BLaER1 (cell line): ENCODE data around the gene TRPV2.
"Not testable (repeated sequence)": the region's sequence is repeated elsewhere in the genome, so short reads cannot be mapped to it uniquely, and the experiment has no call there.

Experiments
- H3K27ac ChIP-seq: shearing (Covaris generic); formaldehyde crosslinking; 2 replicates; pipeline ENCODE4 v1.8.1; 2022
- H3K27me3 ChIP-seq: shearing (Covaris generic); formaldehyde crosslinking; 2 replicates; pipeline ENCODE4 v1.8.1; 2022
- H3K36me3 ChIP-seq: shearing (Covaris generic); formaldehyde crosslinking; 2 replicates; pipeline ENCODE4 v1.8.1; 2022
- H3K4me1 ChIP-seq: shearing (Covaris generic); formaldehyde crosslinking; 2 replicates; pipeline ENCODE4 v1.8.1; 2022
- H3K4me2 ChIP-seq: shearing (Covaris generic); formaldehyde crosslinking; 2 replicates; pipeline ENCODE4 v1.8.1; 2022
- H3K4me3 ChIP-seq: shearing (Covaris generic); formaldehyde crosslinking; 2 replicates; pipeline ENCODE4 v1.8.1; 2022
- H3K9ac ChIP-seq: shearing (Covaris generic); formaldehyde crosslinking; 2 replicates; pipeline ENCODE4 v1.8.1; 2022
- H3K9me3 ChIP-seq: shearing (Covaris generic); formaldehyde crosslinking; 2 replicates; pipeline ENCODE4 v1.8.1; 2022
- H4K20me1 ChIP-seq: shearing (Covaris generic); formaldehyde crosslinking; 2 replicates; pipeline ENCODE4 v1.8.1; 2022
- Cebpa-rat ChIP-seq: shearing (Covaris generic); IDR thresholded peaks from 2 replicates; pipeline ENCODE4 v1.8.1; 2022

The TRPV2 gene

DNA sequence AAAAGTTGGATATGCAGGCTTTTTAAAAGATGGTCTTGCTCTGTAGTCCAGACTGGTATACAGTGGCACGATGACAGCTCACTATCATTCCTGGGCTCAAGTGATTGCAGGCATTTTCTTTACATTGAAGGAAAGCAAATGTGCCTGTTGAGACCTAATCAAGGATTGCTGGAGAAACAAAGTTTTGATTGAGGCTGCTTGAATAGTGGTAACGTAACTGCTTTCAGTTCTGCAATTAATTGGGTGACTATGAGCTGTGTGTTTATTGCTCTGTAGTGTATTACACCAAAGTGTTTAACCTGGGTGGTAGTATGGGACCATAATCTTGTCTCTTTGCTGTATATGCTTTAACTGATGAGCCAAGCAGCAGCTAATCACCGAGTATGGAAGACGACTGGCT, 32.2 kb upstream of the TRPV2 start:
- no peak overlapping the region for H3K27ac ChIP-seq
- H3K4me1 ChIP-seq, result peaks cover 50% of the 10 kb centered on the region
- no peak for TF ChIP-seq Cebpa-rat
- peak overlapping the region; percentile 88 for H3K4me2 ChIP-seq
- peaks cover 29% of the 10 kb centered on the region for H3K36me3 ChIP-seq
- H3K27me3 ChIP-seq, result no peaks in the 10 kb centered on the region
- H3K9ac ChIP-seq, result peak overlapping the region; percentile 24; the same call in 1 of the 2 replicates
- H3K9me3 ChIP-seq, result no peaks in the 10 kb centered on the region
- peak overlapping the region; percentile 84; the same call in 1 of the 2 replicates for H3K4me3 ChIP-seq
- H4K20me1 ChIP-seq, result peaks cover 40% of the 10 kb centered on the region

- H3K4me3 ChIP-seq, result no peak overlapping the region
Measured at GRCh38 chr17:16383772-16384287, 31.5 kb upstream of the TRPV2 start.

GRCh38 chr17:16384557-16384956, 30.8 kb upstream of the TRPV2 start:
- H3K4me2 ChIP-seq, result no peak overlapping the region

More at GRCh38 chr17:16383772-16384287, 31.5 kb upstream of the TRPV2 start:
- Histone ChIP-seq H3K9me3 (no peaks in the 10 kb centered on the region), H3K4me1 (peaks cover 50% of the 10 kb centered on the region), H3K36me3 (peaks cover 29% of the 10 kb centered on the region), H3K4me2 (peak overlapping the region; percentile 88), H4K20me1 (peaks cover 40% of the 10 kb centered on the region), H3K9ac (no peak overlapping the region), H3K27ac (no peak overlapping the region), H3K27me3 (no peaks in the 10 kb centered on the region)
- no peak for TF ChIP-seq Cebpa-rat

GRCh38 chr17:16386126-16386507, 29.3 kb upstream of the TRPV2 start:
- Histone ChIP-seq H4K20me1 (peaks cover 40% of the 10 kb centered on the region), H3K9ac (peak overlapping the region; percentile 67), H3K4me3 (peak overlapping the region; percentile 64)

More at GRCh38 chr17:16384557-16384956, 30.8 kb upstream of the TRPV2 start:
- H3K4me3 ChIP-seq, result no peak overlapping the region
- no peak overlapping the region for H3K27ac ChIP-seq
- no peaks in the 10 kb centered on the region for H3K27me3 ChIP-seq
- no peaks in the 10 kb centered on the region for H3K9me3 ChIP-seq
- H4K20me1 ChIP-seq, result peaks cover 40% of the 10 kb centered on the region
- H3K4me1 ChIP-seq, result peaks cover 48% of the 10 kb centered on the region
- no peak overlapping the region for H3K9ac ChIP-seq
- peaks cover 29% of the 10 kb centered on the region for H3K36me3 ChIP-seq
- no peak for TF ChIP-seq Cebpa-rat

GRCh38 chr17:16391451-16391850, 23.9 kb upstream of the TRPV2 start:
- no peaks in the 10 kb centered on the region; the same call in 1 of the 2 replicates for H3K36me3 ChIP-seq
- no peaks in the 10 kb centered on the region for H3K4me1 ChIP-seq
- no peak overlapping the region for H3K4me3 ChIP-seq
- TF ChIP-seq Cebpa-rat, result no peak
- H3K4me2 ChIP-seq, result no peak overlapping the region
- H3K9ac ChIP-seq, result no peak overlapping the region
- H3K27me3 ChIP-seq, result no peaks in the 10 kb centered on the region
- H3K27ac ChIP-seq, result no peak overlapping the region
- H3K9me3 ChIP-seq, result no peaks in the 10 kb centered on the region
- H4K20me1 ChIP-seq, result no peaks in the 10 kb centered on the region

More at GRCh38 chr17:16386126-16386507, 29.3 kb upstream of the TRPV2 start:
- H3K27me3 ChIP-seq, H3K9me3 ChIP-seq: not testable (repeated sequence)
- Histone ChIP-seq H3K4me1 (peaks cover 40% of the 10 kb centered on the region), H3K27ac (0 out of 2 replicates have a peak overlapping the region, but pooled peaks have one; percentile 43), H3K4me2 (peak overlapping the region; percentile 82), H3K36me3 (peaks cover 29% of the 10 kb centered on the region)

GRCh38 chr17:16392491-16392890, 22.9 kb upstream of the TRPV2 start:
- not testable (repeated sequence) for H3K27me3 ChIP-seq, H3K9me3 ChIP-seq, H4K20me1 ChIP-seq, H3K4me2 ChIP-seq, H3K9ac ChIP-seq, H3K36me3 ChIP-seq, H3K27ac ChIP-seq, H3K4me3 ChIP-seq, H3K4me1 ChIP-seq

DNA sequence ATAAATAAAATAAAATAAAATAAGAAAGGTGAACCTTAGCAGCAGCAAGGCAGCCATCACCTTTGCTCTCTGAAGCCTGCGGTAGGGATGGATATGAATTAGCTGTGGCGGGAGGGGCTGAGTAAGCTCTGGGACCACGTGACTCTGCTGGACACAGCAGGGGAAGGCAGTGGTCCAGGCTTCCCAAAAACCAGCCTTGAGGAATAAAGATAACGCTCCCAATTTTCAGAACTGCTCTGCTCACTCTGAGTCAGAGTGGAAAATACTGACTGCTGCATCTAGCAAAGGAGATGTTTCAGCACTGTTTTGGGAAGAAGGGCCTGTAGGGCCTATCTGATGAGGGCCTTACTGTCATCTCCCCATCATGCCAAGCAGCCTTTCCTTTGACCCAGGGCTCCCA, 19.5 kb upstream of the TRPV2 start:
- not testable (repeated sequence) for H3K4me2 ChIP-seq, H4K20me1 ChIP-seq, H3K9me3 ChIP-seq, H3K36me3 ChIP-seq, H3K4me3 ChIP-seq, H3K27ac ChIP-seq, H3K27me3 ChIP-seq, H3K4me1 ChIP-seq, H3K9ac ChIP-seq

GRCh38 chr17:16396693-16397092, 18.7 kb upstream of the TRPV2 start:
- not testable (repeated sequence) for H3K36me3 ChIP-seq, H3K4me2 ChIP-seq, H3K9ac ChIP-seq, H4K20me1 ChIP-seq, H3K4me1 ChIP-seq, H3K27me3 ChIP-seq, H3K4me3 ChIP-seq, H3K27ac ChIP-seq, H3K9me3 ChIP-seq

DNA sequence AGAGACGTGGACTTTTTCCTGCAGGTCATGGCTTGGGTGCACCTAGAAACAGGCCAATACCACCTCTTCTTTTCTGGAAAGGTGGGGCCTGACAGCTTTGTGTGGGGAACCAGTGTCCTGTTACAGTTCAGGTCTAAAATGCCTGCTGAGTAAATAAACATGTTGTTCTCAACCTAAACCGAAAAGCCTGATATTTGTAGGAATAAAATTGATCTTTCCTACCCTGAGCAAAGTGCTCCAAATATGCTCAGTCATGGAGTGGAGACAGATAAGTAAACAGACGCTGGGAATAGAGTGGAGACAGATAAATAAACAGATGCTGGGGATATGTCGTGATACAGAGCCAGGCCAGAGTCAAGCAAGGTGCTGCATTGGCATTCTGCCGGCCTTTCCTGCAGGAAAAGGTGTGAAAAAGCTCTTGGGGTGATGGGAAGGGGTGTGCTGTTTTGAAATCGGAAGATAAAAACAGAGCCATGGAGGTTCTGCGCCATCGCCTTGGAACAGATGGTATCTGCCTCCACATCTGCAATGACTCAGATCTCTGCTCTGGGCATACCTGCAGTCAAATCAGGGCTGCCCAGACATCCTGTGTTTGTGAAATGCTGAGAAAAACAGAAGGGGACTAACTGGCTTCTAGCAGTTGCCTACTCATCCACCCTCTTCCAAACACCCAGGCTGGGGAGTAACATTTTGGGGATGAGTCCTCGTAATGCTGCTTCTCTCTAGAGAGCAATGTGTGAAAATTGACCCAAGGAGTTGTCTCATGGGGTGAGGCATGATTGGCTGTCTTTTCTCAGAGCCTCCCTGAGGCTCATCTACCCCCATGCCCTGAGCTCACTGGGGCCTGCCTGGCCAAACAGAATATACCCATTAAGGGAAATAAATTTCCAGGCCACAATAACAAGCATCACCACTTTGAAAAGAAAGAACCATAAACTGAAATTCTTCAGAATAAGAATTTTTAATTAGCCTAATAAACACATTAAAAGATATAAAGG, 16.8 kb upstream of the TRPV2 start:
- Histone ChIP-seq H3K4me3 (no peak overlapping the region), H3K4me2 (no peak overlapping the region), H3K4me1 (peaks cover 5% of the 10 kb centered on the region)

GRCh38 chr17:16403847-16404246, 11.5 kb upstream of the TRPV2 start:
- H3K9me3 ChIP-seq, H3K4me3 ChIP-seq, H3K27ac ChIP-seq, H3K4me2 ChIP-seq, H3K36me3 ChIP-seq, H4K20me1 ChIP-seq, H3K9ac ChIP-seq, H3K27me3 ChIP-seq: not testable (repeated sequence)
- peaks cover 21% of the 10 kb centered on the region for H3K4me1 ChIP-seq

More for the DNA sequence above, 16.8 kb upstream of the TRPV2 start:
- Histone ChIP-seq H3K27me3 (no peaks in the 10 kb centered on the region), H3K36me3 (no peaks in the 10 kb centered on the region), H3K9ac (no peak overlapping the region), H4K20me1 (no peaks in the 10 kb centered on the region), H3K27ac (no peak overlapping the region), H3K9me3 (no peaks in the 10 kb centered on the region)
- TF ChIP-seq Cebpa-rat, result no peak
